HL-60 (cell line): ENCODE measurements around the gene CCDC138.

Experiments
- DNase-seq, 2 experiments: peaks; one replicate each; pipeline ENCODE4 v3.0.0-alpha.2; 2010 to 2020; ENCODE audit warnings: low read depth in 1 of 2, low spot score in 1 of 2
- H3K27ac ChIP-seq: fragments of 250-450 bp; sonication (Bioruptor Pico); replicated peaks from 2 replicates; pipeline ENCODE4 v1.5.1; 2020; ENCODE audit warnings: mild to moderate bottlenecking, moderate library complexity
- H3K27me3 ChIP-seq: fragments of 250-450 bp; sonication (Bioruptor Pico); 2 replicates; pipeline ENCODE4 v1.5.1; 2021; ENCODE audit warnings: mild to moderate bottlenecking, moderate library complexity; ENCODE audit not compliant: insufficient read depth, poor library complexity, severe bottlenecking
- H3K4me3 ChIP-seq: replicated peaks from 2 replicates; pipeline ENCODE4 v1.5.1; 2011; ENCODE audit warnings: mild to moderate bottlenecking, control low read depth, low read length; ENCODE audit not compliant: insufficient read depth
- GABPA ChIP-seq: IDR thresholded peaks from 2 replicates; pipeline ENCODE4 v1.6.1; 2012; ENCODE audit warnings: low read depth
- POLR2AphosphoS5 ChIP-seq: IDR thresholded peaks from 2 replicates; pipeline ENCODE4 v1.6.1; 2012; ENCODE audit warnings: low read depth
- SPI1 ChIP-seq: IDR thresholded peaks from 2 replicates; pipeline ENCODE4 v1.6.1; 2012; ENCODE audit warnings: low read depth, mild to moderate bottlenecking, borderline replicate concordance
- TF ChIP-seq, protein P1 (sequence below): IDR thresholded peaks from 2 replicates; pipeline ENCODE4 v1.6.1; 2012; ENCODE audit warnings: low read depth; ENCODE audit not compliant: insufficient replicate concordance
- TF ChIP-seq, protein P2 (sequence below): IDR thresholded peaks from one replicate; pipeline ENCODE4 v1.5.1; 2011; ENCODE audit warnings: low read length, control low read depth, inconsistent platforms; ENCODE audit not compliant: insufficient read depth

Gene CCDC138

DNA sequence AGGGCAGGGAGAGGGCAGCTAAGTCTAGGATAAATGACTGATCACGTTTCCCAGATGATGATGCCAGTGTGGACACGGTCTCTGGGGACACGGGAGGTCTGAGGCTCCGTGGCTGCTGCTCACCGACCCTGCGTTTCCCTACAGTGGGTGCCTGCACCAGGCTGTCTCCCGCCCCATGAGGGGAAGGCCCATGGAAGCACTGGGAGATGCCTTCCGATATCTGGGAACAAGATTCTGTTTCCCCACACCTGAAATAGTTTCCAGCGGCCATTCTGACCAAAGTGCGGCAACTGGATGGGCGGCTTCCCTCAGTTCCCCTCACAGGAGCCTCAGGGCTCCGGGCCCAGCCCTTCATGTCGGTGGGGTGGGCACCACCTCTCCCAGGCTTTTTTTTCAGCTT is 119.3 kb downstream of the CCDC138 start:
- no peak overlapping the region for H3K4me3 ChIP-seq
- peaks cover 2% of the 10 kb centered on the region for H3K27me3 ChIP-seq
- TF ChIP-seq, protein P1, sequence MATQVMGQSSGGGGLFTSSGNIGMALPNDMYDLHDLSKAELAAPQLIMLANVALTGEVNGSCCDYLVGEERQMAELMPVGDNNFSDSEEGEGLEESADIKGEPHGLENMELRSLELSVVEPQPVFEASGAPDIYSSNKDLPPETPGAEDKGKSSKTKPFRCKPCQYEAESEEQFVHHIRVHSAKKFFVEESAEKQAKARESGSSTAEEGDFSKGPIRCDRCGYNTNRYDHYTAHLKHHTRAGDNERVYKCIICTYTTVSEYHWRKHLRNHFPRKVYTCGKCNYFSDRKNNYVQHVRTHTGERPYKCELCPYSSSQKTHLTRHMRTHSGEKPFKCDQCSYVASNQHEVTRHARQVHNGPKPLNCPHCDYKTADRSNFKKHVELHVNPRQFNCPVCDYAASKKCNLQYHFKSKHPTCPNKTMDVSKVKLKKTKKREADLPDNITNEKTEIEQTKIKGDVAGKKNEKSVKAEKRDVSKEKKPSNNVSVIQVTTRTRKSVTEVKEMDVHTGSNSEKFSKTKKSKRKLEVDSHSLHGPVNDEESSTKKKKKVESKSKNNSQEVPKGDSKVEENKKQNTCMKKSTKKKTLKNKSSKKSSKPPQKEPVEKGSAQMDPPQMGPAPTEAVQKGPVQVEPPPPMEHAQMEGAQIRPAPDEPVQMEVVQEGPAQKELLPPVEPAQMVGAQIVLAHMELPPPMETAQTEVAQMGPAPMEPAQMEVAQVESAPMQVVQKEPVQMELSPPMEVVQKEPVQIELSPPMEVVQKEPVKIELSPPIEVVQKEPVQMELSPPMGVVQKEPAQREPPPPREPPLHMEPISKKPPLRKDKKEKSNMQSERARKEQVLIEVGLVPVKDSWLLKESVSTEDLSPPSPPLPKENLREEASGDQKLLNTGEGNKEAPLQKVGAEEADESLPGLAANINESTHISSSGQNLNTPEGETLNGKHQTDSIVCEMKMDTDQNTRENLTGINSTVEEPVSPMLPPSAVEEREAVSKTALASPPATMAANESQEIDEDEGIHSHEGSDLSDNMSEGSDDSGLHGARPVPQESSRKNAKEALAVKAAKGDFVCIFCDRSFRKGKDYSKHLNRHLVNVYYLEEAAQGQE = no peak
- TF ChIP-seq, protein P2, sequence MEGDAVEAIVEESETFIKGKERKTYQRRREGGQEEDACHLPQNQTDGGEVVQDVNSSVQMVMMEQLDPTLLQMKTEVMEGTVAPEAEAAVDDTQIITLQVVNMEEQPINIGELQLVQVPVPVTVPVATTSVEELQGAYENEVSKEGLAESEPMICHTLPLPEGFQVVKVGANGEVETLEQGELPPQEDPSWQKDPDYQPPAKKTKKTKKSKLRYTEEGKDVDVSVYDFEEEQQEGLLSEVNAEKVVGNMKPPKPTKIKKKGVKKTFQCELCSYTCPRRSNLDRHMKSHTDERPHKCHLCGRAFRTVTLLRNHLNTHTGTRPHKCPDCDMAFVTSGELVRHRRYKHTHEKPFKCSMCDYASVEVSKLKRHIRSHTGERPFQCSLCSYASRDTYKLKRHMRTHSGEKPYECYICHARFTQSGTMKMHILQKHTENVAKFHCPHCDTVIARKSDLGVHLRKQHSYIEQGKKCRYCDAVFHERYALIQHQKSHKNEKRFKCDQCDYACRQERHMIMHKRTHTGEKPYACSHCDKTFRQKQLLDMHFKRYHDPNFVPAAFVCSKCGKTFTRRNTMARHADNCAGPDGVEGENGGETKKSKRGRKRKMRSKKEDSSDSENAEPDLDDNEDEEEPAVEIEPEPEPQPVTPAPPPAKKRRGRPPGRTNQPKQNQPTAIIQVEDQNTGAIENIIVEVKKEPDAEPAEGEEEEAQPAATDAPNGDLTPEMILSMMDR = no peak
- TF ChIP-seq GABPA = no peak
- no peak for TF ChIP-seq POLR2AphosphoS5
- TF ChIP-seq SPI1 = no peak
- H3K27ac ChIP-seq = no peak overlapping the region
- DNase-seq = no peak

DNA sequence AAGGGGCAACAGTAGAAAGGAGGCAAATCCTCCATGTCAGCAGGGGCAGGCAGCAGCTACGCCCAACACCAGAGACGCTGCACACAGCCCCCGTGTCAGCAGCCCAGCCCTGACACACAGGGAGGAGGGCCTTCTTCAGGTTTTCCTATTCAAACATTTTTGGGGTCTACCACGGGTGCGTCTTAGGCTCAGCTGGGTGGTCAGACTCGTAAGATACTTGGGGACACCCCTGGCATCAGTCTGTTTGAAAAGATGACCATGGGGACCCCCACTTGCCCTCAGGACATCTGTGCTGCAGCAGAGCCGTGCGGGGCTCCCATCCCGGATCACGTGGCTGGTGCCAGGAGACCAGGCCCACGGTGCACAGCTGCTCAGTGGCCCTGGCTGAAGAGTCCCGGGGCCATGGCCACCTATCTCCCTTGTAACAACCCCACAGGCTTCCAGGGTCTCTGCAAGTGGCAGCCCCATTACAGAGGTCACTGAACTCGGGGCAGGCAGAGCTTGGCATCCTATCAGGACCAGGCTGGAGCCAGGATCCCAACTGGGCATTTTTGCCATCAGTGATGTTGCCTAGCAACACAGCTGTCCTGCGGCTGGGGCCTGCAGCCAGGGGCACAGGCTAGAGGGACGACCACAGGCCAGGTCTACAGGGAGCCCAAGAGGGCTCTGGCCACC is 120.0 kb downstream of the CCDC138 start:
- no peak for DNase-seq
- TF ChIP-seq, protein P2 = no peak
- TF ChIP-seq POLR2AphosphoS5 (no peak), GABPA (no peak), SPI1 (no peak)
- TF ChIP-seq, protein P1 = no peak
- peaks cover 2% of the 10 kb centered on the region for H3K27me3 ChIP-seq

DNA sequence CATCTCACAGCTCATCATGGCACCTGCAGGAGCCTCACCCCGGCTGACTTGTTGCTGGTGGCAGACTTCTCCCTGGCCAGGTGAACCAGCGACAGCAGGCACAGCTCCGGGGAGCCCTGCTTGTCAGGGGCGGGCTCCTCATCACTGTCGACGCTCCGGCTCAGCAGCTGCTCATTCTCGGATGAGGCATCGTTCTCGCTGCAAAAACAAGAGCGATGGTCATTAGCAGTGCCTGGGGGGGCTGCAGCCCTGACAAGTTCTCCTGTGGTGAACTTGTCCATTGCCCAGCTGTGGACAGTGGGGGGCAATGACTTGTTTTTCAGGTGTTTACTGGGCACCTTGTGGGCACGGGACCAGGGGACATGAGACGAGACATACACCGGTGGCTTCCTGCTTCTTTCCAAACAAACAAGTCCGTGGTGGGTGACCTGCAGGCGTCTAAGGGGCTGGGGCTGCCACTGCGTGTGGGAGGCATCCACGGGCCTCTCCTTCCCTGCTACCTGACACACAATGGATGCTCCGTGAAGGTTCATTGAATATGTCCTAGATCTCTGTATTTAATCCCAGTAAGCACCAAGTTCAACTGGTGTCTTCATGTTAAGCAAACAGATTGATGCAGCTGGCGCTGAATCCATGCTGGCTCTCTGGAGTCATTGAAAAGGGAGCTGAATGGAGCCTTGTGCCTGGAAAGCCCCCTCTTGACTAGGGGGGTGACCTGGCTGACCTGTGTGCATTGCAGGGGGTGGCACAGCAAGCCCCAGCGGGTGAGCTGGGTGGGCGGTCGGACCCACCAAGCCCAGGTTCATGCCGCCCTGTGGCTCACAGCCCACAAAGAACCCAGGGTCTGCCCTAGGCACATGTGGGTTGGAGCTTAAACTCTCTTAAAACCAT is 121.5 kb downstream of the CCDC138 start:
- no peak for TF ChIP-seq POLR2AphosphoS5
- TF ChIP-seq, protein P2 = no peak
- TF ChIP-seq SPI1 = no peak
- TF ChIP-seq GABPA = no peak
- no peak overlapping the region for H3K4me3 ChIP-seq
- no peak for DNase-seq
- peaks cover 1% of the 10 kb centered on the region for H3K27me3 ChIP-seq
- no peak overlapping the region for H3K27ac ChIP-seq

More for the DNA sequence above, 120.0 kb downstream of the CCDC138 start:
- Histone ChIP-seq H3K4me3 (no peak overlapping the region), H3K27ac (no peak overlapping the region)
